ENCODE measurements around the gene CCDC112. TPM values are rescaled to one million over a fixed set of nuclear protein-coding genes. Genes with fewer than 3 reads are reported as not detected.
"Not testable (repeated sequence)": the region's sequence is repeated elsewhere in the genome, so short reads cannot be mapped to it uniquely, and the experiment has no call there.

CCDC112 gene
- total RNA-seq: 3.8 TPM

GRCh38 chr5:115296124-115297022 is at the start of gene CCDC112:
Gene CCDC112, minus strand, starts transcription at chr5:115296654. Its CDS starts 111 bp downstream, at chr5:115296543.
- DNase-seq (ENCODE audit: low read depth in 2 of 3, low spot score in 2 of 3): peak; percentile 41 to 76 (median 73)

- no peak for DNase-seq (ENCODE audit: low read depth in 2 of 3, low spot score in 2 of 3)
Measured at GRCh38 chr5:115345344-115345743, 48.9 kb upstream of the CCDC112 start.

- no peak for DNase-seq (ENCODE audit: low read depth in 2 of 3, low spot score in 2 of 3)
Measured at GRCh38 chr5:115343855-115344254, 47.4 kb upstream of the CCDC112 start.

GRCh38 chr5:115342590-115343377 is 46.3 kb upstream of the CCDC112 start:
- no peak for DNase-seq (ENCODE audit: low read depth in 2 of 3, low spot score in 2 of 3)

GRCh38 chr5:115341745-115342144 is 45.3 kb upstream of the CCDC112 start:
- DNase-seq (ENCODE audit: low read depth in 2 of 3, low spot score in 2 of 3): no peak

- DNase-seq (ENCODE audit: low read depth in 2 of 3, low spot score in 2 of 3): no peak
Measured at GRCh38 chr5:115338851-115339250, 42.4 kb upstream of the CCDC112 start.

GRCh38 chr5:115337882-115338281 is 41.4 kb upstream of the CCDC112 start:
- no peak for DNase-seq (ENCODE audit: low read depth in 2 of 3, low spot score in 2 of 3)

- DNase-seq (ENCODE audit: low read depth in 2 of 3, low spot score in 2 of 3): no peak
Measured at GRCh38 chr5:115336964-115337363, 40.5 kb upstream of the CCDC112 start.

GRCh38 chr5:115336201-115336720 is 39.8 kb upstream of the CCDC112 start:
- DNase-seq (ENCODE audit: low read depth in 2 of 3, low spot score in 2 of 3): no peak

GRCh38 chr5:115335301-115335700 is 38.8 kb upstream of the CCDC112 start:
- DNase-seq (ENCODE audit: low read depth in 2 of 3, low spot score in 2 of 3): no peak

GRCh38 chr5:115333164-115333563 is 36.7 kb upstream of the CCDC112 start:
- no peak for DNase-seq (ENCODE audit: low read depth in 2 of 3, low spot score in 2 of 3)

- DNase-seq (ENCODE audit: low read depth in 2 of 3, low spot score in 2 of 3): no peak
Measured at GRCh38 chr5:115330830-115331229, 34.4 kb upstream of the CCDC112 start.

GRCh38 chr5:115329475-115329874 is 33.0 kb upstream of the CCDC112 start:
- no peak for DNase-seq (ENCODE audit: low read depth in 2 of 3, low spot score in 2 of 3)

GRCh38 chr5:115328617-115329274 is 32.3 kb upstream of the CCDC112 start:
- DNase-seq (ENCODE audit: low read depth in 2 of 3, low spot score in 2 of 3): not testable (repeated sequence)

GRCh38 chr5:115325296-115325959 is 29.0 kb upstream of the CCDC112 start:
- DNase-seq (ENCODE audit: low read depth in 2 of 3, low spot score in 2 of 3): no peak

- DNase-seq (ENCODE audit: low read depth in 2 of 3, low spot score in 2 of 3): no peak
Measured at GRCh38 chr5:115324021-115324420, 27.6 kb upstream of the CCDC112 start.

GRCh38 chr5:115322729-115323128 is 26.3 kb upstream of the CCDC112 start:
- no peak for DNase-seq (ENCODE audit: low read depth in 2 of 3, low spot score in 2 of 3)

- no peak for DNase-seq (ENCODE audit: low read depth in 2 of 3, low spot score in 2 of 3)
Measured at GRCh38 chr5:115321309-115321708, 24.9 kb upstream of the CCDC112 start.

GRCh38 chr5:115320515-115320914 is 24.1 kb upstream of the CCDC112 start:
- no peak for DNase-seq (ENCODE audit: low read depth in 2 of 3, low spot score in 2 of 3)

- DNase-seq (ENCODE audit: low read depth in 2 of 3, low spot score in 2 of 3): no peak
Measured at GRCh38 chr5:115320006-115320405, 23.6 kb upstream of the CCDC112 start.

All from hematopoietic multipotent progenitor cell (in vitro differentiated cells).